Nephron (organoid): Measurements from ENCODE around the gene PPP2R2C.

Experiments used
- H3K27ac Mint-ChIP-seq, 3 experiments: 2 replicates each; pipeline ENCODE4 v1.8.0; 2020; ENCODE audit warnings: mixed read lengths in 3 of 3, mild to moderate bottlenecking in 2 of 3, moderate library complexity in 1 of 3
- H3K27me3 Mint-ChIP-seq: 2 replicates; pipeline ENCODE4 v1.8.0; 2021; ENCODE audit warnings: low read depth, mild to moderate bottlenecking, moderate library complexity, mixed read lengths
- H3K36me3 Mint-ChIP-seq: 2 replicates; pipeline ENCODE4 v1.8.0; 2020; ENCODE audit warnings: low read depth, mixed read lengths
- H3K4me1 Mint-ChIP-seq: 2 replicates; pipeline ENCODE4 v1.8.0; 2020; ENCODE audit warnings: mixed read lengths
- H3K4me3 Mint-ChIP-seq, 3 experiments: 2 replicates each; pipeline ENCODE4 v1.8.0; 2020; ENCODE audit warnings: mild to moderate bottlenecking in 3 of 3, mixed read lengths in 3 of 3, moderate library complexity in 2 of 3
- H3K9me3 Mint-ChIP-seq: 2 replicates; pipeline ENCODE4 v1.8.0; 2020; ENCODE audit warnings: mixed read lengths
- CTCF ChIP-seq, 3 experiments: fragments of 200-600 bp; sonication (generic); IDR thresholded peaks; one replicate each; pipeline ENCODE4 v1.5.0; 2021; ENCODE audit warnings: antibody characterized with exemption in 3 of 3; ENCODE audit not compliant: unreplicated experiment in 3 of 3

The PPP2R2C gene

GRCh38 chr4:6441202-6441582 is 31.2 kb downstream of the PPP2R2C start:
- H3K9me3 Mint-ChIP-seq = peaks cover 2% of the 10 kb centered on the region

GRCh38 chr4:6440506-6441201 is 31.8 kb downstream of the PPP2R2C start:
- H3K27ac Mint-ChIP-seq = peak overlapping the region in 1 of 3 experiments; percentile 13
- TF ChIP-seq CTCF (IDR thresholded peaks at IDR 0.05; ENCODE audit: unreplicated experiment in 3 of 3) = no peak
- H3K9me3 Mint-ChIP-seq = peaks cover 6% of the 10 kb centered on the region
- no peak overlapping the region for H3K4me3 Mint-ChIP-seq
- H3K4me1 Mint-ChIP-seq = peaks cover 33% of the 10 kb centered on the region
- peaks cover 31% of the 10 kb centered on the region for H3K27me3 Mint-ChIP-seq
- H3K36me3 Mint-ChIP-seq = no peaks in the 10 kb centered on the region

More at GRCh38 chr4:6441202-6441582, 31.2 kb downstream of the PPP2R2C start:
- Mint-ChIP-seq H3K4me1 (peaks cover 37% of the 10 kb centered on the region), H3K36me3 (no peaks in the 10 kb centered on the region), H3K27ac (no peak overlapping the region), H3K4me3 (no peak overlapping the region), H3K27me3 (peaks cover 31% of the 10 kb centered on the region)
- TF ChIP-seq CTCF (IDR thresholded peaks at IDR 0.05; ENCODE audit: unreplicated experiment in 3 of 3) = no peak

DNA sequence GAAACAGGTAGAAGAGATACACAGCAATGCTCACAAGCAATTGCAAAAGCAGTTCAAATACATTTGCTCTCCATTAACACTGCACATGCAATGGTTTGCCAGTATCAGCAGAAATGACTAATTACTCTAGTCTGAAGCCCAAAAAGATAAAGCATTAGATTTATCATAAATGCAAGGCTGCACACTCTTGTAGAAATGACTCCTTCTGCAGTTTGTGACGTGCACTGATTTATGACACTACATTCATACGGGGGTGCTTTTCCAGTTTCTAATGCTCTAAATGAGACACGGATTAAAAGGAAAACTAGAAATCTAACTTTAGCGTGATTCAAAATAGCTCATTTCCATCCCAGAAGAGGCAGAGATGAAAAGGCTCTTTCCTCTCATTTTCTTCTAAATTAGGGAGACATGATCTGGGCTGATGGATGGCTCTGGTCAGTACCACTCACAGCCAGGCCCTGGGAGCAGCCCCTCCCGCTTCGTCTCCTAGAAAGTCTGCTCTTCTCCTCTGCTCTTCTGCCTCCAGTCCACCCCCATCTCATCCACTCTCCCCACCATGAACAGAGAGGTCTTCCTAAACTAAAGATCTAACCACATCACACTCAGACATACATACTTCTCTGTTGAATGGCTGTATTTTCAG is 33.2 kb downstream of the PPP2R2C start:
- Mint-ChIP-seq H3K27me3 (peaks cover 33% of the 10 kb centered on the region), H3K4me1 (peaks cover 28% of the 10 kb centered on the region), H3K4me3 (no peak overlapping the region), H3K36me3 (peaks cover 4% of the 10 kb centered on the region), H3K9me3 (peaks cover 14% of the 10 kb centered on the region), H3K27ac (peak overlapping the region; percentile 6 to 81 (median 55))
- no peak for TF ChIP-seq CTCF (IDR thresholded peaks at IDR 0.05; ENCODE audit: unreplicated experiment in 3 of 3)

- Mint-ChIP-seq H3K9me3 (peaks cover 20% of the 10 kb centered on the region), H3K4me3 (no peak overlapping the region), H3K27ac (peak overlapping the region in 2 of 3 experiments; percentile 55 to 81), H3K27me3 (peaks cover 38% of the 10 kb centered on the region), H3K4me1 (peaks cover 28% of the 10 kb centered on the region), H3K36me3 (peaks cover 4% of the 10 kb centered on the region)
- TF ChIP-seq CTCF (IDR thresholded peaks at IDR 0.05; ENCODE audit: unreplicated experiment in 3 of 3) = no peak
Measured at GRCh38 chr4:6437826-6438238, 34.6 kb downstream of the PPP2R2C start.

GRCh38 chr4:6435010-6435409 is 37.4 kb downstream of the PPP2R2C start:
- H3K4me1 Mint-ChIP-seq = peaks cover 26% of the 10 kb centered on the region
- H3K27ac Mint-ChIP-seq = no peak overlapping the region
- H3K36me3 Mint-ChIP-seq = peaks cover 4% of the 10 kb centered on the region
- peaks cover 20% of the 10 kb centered on the region for H3K9me3 Mint-ChIP-seq
- H3K4me3 Mint-ChIP-seq = no peak overlapping the region
- H3K27me3 Mint-ChIP-seq = peaks cover 40% of the 10 kb centered on the region
- TF ChIP-seq CTCF (IDR thresholded peaks at IDR 0.05; ENCODE audit: unreplicated experiment in 3 of 3) = no peak
